Smooth muscle cell (in vitro differentiated cells): ENCODE results near the gene TPM2. TPM values are rescaled to one million over a fixed set of nuclear protein-coding genes. Genes with fewer than 3 reads are reported as not detected.

Experiments used
- DNase-seq: peaks from one replicate; lab custom pipeline; 2025; ENCODE audit not compliant: unreplicated experiment; lab: John Stamatoyannopoulos, UW
- H2AFZ ChIP-seq: fragments of 200-600 bp; sonication (generic); 2 replicates; pipeline ENCODE4 v1.6.0; 2016; ENCODE audit warnings: antibody characterized with exemption, low read depth, mild to moderate bottlenecking
- H3F3A ChIP-seq: fragments of 200-600 bp; sonication (generic); 2 replicates; pipeline ENCODE4 v1.6.0; 2017; ENCODE audit warnings: antibody characterized with exemption, low read depth
- H3K27ac ChIP-seq: fragments of 200-600 bp; sonication (generic); 2 replicates; pipeline ENCODE4 v1.5.1; 2016; ENCODE audit warnings: low read depth, mild to moderate bottlenecking
- H3K27me3 ChIP-seq: fragments of 200-600 bp; sonication (generic); 2 replicates; pipeline ENCODE4 v1.6.1; 2016; ENCODE audit warnings: low read depth, mild to moderate bottlenecking
- H3K36me3 ChIP-seq: fragments of 200-600 bp; sonication (generic); 2 replicates; pipeline ENCODE4 v1.5.1; 2016; ENCODE audit warnings: low read depth
- H3K4me1 ChIP-seq: fragments of 200-600 bp; sonication (generic); 2 replicates; pipeline ENCODE4 v1.5.1; 2016; ENCODE audit warnings: low read depth
- H3K4me2 ChIP-seq: fragments of 200-600 bp; sonication (generic); 2 replicates; pipeline ENCODE4 v1.6.0; 2016; ENCODE audit warnings: mild to moderate bottlenecking
- H3K4me3 ChIP-seq: fragments of 200-600 bp; sonication (generic); 2 replicates; pipeline ENCODE4 v1.5.1; 2016; ENCODE audit warnings: mild to moderate bottlenecking
- H3K79me2 ChIP-seq: fragments of 200-600 bp; sonication (generic); 2 replicates; pipeline ENCODE4 v1.6.0; 2016; ENCODE audit warnings: low read depth, mild to moderate bottlenecking
- H3K9ac ChIP-seq: fragments of 200-600 bp; sonication (generic); 2 replicates; pipeline ENCODE4 v1.6.0; 2016; ENCODE audit warnings: low read depth
- H3K9me3 ChIP-seq: fragments of 200-600 bp; sonication (generic); replicated peaks from 2 replicates; pipeline ENCODE4 v1.5.1; 2016; ENCODE audit warnings: low read depth
- H4K20me1 ChIP-seq: fragments of 200-600 bp; sonication (generic); 2 replicates; pipeline ENCODE4 v1.6.0; 2016; ENCODE audit warnings: low read depth
- CTCF ChIP-seq: fragments of 200-600 bp; sonication (generic); IDR thresholded peaks from 2 replicates; pipeline ENCODE4 v1.5.1; 2017; ENCODE audit warnings: borderline replicate concordance, mild to moderate bottlenecking, antibody characterized with exemption; ENCODE audit not compliant: insufficient read depth, poor library complexity, severe bottlenecking
- WGBS: methylation state at CpG from one replicate; pipeline ENCODE4 v1.1.7; 2016; ENCODE audit warnings: low lambda C conversion rate; 5-methylcytosine and 5-hydroxymethylcytosine counted together
- polyA plus RNA-seq: library from polyadenylated mRNA; unstranded; fragments of >200 nt; fragmentation: Nextera tagmentation; extraction: Ambion mirVana; gene quantifications from 2 replicates; pipeline ENCODE4 v1.2.1, GENCODE V29; 2016
- total RNA-seq: library from RNA; depleted of rRNA; stranded (reverse); fragments of >200 nt; gene quantifications from 2 replicates; pipeline ENCODE4 v1.2.3, GENCODE V29; 2014

TPM2 gene
- total and polyA plus RNA-seq, 2 experiments from 2014 or later, result 925 to 2,131 TPM

GRCh38 chr9:35713578-35713977, 23.9 kb upstream of the TPM2 start:
- Histone ChIP-seq H2AFZ (no peak overlapping the region), H3K27me3 (no peaks in the 10 kb centered on the region), H4K20me1 (peaks cover 20% of the 10 kb centered on the region), H3K9me3 (no peaks in the 10 kb centered on the region), H3K36me3 (peaks cover 30% of the 10 kb centered on the region), H3K4me2 (no peak overlapping the region), H3K9ac (no peak overlapping the region), H3K4me3 (no peak overlapping the region), H3K27ac (no peak overlapping the region), H3F3A (peaks cover 3% of the 10 kb centered on the region), H3K79me2 (no peaks in the 10 kb centered on the region), H3K4me1 (no peaks in the 10 kb centered on the region)
- DNase-seq, result no peak
- WGBS, result 99% methylated on average over 3 of the region's 3 CpGs
- no peak for TF ChIP-seq CTCF

- 93% methylated on average over 11 of the region's 11 CpGs for WGBS
- H3K27me3 ChIP-seq, result no peaks in the 10 kb centered on the region
- no peaks in the 10 kb centered on the region for H3K9me3 ChIP-seq
- no peak overlapping the region for H3K9ac ChIP-seq
- no peak overlapping the region for H3K4me2 ChIP-seq
- no peak overlapping the region for H2AFZ ChIP-seq
- no peaks in the 10 kb centered on the region for H3K4me1 ChIP-seq
- H3K79me2 ChIP-seq, result no peaks in the 10 kb centered on the region
- H3K27ac ChIP-seq, result no peak overlapping the region
- TF ChIP-seq CTCF, result no peak
- peaks cover 36% of the 10 kb centered on the region for H3K36me3 ChIP-seq
- DNase-seq, result no peak
- peaks cover 21% of the 10 kb centered on the region for H4K20me1 ChIP-seq
- H3F3A ChIP-seq, result peaks cover 3% of the 10 kb centered on the region
- H3K4me3 ChIP-seq, result no peak overlapping the region
These were observed 23.2 kb upstream of the TPM2 start for GRCh38 chr9:35712762-35713400.

GRCh38 chr9:35711501-35712428, 22.0 kb upstream of the TPM2 start:
- Histone ChIP-seq H3K9ac (no peak overlapping the region), H4K20me1 (peaks cover 24% of the 10 kb centered on the region), H3K36me3 (peaks cover 34% of the 10 kb centered on the region), H3K9me3 (no peaks in the 10 kb centered on the region), H3K4me3 (no peak overlapping the region), H3K27me3 (no peaks in the 10 kb centered on the region), H3K4me2 (no peak overlapping the region), H2AFZ (no peak overlapping the region), H3K4me1 (no peaks in the 10 kb centered on the region), H3K27ac (no peak overlapping the region), H3F3A (peaks cover 3% of the 10 kb centered on the region), H3K79me2 (no peaks in the 10 kb centered on the region)
- WGBS, result 92% methylated on average over 21 of the region's 21 CpGs
- no peak for TF ChIP-seq CTCF
- DNase-seq, result no peak
